ENCODE measurements around the gene HDAC8.
"Not testable (repeated sequence)": the region's sequence is repeated elsewhere in the genome, so short reads cannot be mapped to it uniquely, and the experiment has no call there.

Gene HDAC8

DNA sequence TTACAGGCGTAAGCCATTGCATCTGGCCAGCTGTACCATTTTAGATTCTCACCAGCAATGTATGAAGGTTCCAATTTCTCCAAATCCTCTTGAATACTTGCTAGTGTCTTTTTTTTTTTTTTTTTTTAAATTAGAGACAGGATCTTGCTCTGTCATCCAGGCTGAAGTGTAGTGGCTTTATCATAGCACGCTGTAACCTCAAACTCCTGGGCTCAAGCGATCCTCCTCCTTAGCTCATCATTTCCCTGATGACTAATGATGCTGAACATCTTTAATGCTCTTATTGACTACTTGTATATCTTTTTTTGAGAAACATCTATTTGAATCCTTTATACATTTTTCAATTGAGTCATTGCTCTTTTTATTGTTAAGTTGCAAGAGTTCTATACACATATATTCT is 40.3 kb downstream of the HDAC8 start:
- DNase-seq, result peak; percentile 37

DNA sequence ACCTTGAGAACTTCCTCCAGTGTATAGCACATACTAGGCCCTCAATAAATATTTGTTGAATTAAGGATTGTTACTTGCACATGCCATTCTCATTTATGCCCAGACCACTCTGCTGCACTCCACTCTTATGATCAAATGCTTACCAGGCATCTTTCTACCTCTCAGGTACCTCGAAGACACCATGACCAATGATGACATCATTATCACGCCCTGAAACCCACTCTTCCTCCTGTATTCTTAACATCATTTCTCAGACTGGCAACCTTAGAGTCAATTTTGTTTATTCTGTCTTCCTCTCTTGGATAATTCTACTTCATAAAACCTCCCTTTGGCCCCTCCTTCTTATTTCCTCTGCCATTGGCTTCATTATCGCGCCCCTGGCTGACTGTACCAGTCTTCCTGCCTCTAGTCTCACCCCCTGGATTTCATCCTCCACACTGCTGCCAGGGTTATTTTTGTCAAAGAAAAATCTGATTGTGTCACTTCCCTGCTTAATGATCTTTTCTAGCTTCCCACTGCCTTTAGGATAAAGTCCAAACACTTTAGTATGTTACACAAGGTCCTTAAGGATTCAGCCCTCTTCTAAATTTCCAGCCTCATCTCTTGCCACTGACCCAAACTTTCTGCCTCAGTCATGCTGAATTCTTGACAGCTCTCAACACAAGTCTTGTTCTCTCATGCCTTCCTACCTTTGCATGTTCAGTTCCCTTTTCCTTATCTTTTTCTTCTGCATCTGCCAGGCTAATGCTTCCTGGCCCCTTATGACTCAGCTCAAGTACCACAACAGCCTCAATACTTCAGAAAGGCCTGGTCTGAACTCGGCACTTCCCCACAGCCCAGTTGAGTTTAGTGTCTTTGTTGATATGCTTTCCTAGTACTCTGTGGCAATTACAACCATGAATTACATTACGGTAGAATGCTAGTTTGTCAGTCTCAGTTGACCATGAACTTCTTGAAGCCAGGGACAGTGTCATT is 45.8 kb downstream of the HDAC8 start:
- DNase-seq, result peak; percentile 2

DNA sequence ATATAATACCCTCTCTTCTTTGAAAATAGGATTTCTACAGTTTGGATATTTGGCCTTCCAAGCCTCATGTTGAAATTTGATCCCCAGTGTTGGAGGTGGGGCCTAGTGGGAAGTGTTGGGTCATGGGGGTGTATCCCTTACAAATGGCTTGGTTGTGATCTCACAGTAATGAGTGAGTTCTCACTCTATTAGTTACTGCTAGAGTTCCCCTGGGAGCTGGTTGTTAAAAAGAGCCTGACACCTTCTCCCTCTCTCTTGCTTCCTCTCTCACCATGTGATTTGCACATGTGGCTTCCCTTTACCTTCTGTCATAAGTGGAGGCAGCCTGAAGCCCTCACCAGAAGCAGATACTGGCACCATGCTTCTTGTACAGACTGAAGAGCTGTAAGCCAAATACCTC is 73.9 kb downstream of the HDAC8 start:
- peak; percentile 7 for DNase-seq

DNA sequence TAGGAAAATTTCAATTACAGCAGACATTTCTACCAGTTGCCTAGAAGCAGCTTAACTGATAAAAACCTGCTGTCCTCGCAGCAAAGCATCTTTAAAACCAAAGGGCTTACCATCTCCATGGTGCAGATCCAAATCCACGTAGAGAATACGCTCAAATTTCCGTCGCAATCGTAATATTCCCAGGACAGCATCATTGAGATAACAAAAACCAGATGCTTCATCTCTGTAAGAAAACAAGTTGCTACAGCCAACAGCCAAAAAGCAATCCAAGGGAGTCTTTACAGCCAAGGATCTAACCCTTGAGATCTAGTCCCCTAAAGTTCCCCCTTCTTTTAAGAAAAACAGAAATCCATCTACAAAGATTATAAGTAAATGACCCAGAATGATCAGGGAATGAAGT is 77.6 kb downstream of the HDAC8 start:
- peak; percentile 18 for DNase-seq

DNA sequence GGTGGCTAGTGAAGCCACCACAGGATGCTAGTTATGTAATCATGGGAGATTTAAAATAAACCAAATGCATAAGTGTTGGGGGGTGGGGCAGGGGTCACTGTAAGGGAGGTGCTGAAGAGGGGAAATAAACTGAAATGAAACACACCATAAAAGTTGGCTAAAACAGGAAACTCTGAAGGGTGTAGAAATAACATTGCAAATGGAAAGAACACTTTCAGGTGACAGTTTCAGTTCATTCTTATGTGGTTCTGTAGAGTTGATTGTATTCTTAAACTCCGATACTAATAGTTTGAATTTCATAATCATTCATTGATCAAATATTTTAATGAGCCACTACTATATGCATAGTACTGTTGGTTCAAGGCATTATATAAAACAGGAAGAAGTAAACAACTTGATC is 80.1 kb downstream of the HDAC8 start:
- no peak for DNase-seq

DNA sequence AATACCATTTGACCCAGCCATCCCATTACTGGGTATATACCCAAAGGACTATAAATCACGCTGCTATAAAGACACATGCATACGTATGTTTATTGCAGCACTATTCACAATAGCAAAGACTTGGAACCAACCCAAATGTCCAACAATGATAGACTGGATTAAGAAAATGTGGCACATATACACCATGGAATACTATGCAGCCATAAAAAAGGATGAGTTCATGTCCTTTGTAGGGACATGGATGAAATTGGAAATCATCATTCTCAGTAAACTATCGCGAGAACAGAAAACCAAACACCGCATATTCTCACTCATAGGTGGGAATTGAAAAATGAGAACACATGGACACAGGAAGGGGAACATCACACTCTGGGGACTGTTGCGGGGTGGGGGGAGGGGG is 82.4 kb downstream of the HDAC8 start:
- not testable (repeated sequence) for DNase-seq

DNA sequence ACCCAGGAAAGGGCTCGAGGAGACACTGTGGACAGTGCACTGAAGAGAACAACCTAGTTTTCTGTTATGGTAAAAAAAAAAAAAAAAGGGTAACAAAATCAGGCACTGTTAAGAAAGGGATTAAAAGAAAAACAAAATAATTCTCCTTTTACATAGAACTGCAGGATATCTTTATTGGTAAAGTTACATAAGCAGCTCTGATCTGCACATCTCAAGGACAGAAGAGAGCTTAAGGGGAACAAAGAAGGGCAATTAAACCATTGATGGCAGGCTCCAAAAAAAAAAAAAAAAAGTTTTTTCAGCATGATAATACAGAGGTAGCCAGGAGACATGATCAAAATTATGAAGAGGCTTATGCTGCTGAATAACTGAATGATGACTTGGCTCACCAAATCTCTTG is 85.0 kb downstream of the HDAC8 start:
- DNase-seq, result no peak

DNA sequence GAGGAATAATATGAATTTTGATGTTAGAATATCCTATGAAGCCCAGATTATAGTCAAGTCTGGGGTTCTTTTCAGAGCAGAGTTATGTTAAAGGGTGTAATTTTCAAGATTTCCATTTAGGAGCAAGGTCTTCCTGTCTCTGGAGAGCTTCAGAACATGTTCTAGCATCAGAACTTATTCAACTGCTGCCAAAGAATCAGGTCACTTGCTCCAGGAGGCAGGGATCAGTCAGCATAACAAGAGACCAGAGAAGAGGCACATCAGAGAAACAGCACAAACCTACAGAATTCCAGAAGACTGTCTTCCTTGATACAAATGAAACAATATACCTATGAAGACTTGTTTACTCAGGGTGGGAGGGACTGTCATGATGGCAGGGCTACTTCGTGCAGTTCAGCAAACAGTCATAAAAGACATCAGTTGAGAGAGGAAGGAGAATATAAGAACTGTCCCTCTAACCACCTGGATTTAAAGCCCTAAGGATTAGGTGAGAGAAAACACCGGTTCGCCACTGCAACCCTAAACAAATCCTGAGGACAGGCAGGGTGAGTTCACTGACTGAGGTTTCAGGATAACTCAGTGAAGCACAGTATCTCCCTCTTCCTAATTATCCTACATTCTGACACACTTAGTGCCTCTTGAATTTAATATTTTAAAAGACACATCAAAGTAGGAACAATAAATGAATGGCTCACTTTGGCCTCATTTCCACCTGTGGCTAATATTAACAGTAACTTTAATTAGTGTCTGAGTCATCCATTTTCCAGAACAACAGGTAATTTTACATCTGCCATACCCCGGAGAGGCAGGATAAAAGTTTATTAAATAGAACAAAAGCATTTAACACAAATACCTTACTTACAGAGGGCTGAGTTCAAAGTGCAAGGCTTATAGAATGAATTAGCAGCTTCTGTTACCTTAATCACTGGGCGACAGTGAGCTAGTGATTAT is 93.0 kb downstream of the HDAC8 start:
- DNase-seq, result no peak

DNA sequence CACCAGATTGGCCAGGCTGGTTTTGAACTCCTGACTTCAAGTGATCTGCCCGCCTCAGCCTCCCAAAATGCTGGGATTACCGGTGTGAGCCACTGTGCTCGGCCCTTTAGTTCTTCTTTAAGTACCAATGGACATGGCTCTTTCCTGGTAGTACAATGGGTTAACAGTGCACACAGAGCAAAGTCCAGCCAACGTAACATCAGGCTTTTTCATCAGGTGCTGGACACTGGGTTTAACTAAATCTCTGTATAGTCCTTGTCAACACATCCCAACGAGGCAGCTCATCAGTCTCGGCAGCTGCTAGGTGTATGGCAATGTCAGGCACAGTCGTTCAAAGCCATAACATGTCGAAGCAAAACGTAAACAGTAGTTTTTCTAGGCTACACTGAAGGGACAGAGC is 93.8 kb downstream of the HDAC8 start:
- DNase-seq, result no peak

DNA sequence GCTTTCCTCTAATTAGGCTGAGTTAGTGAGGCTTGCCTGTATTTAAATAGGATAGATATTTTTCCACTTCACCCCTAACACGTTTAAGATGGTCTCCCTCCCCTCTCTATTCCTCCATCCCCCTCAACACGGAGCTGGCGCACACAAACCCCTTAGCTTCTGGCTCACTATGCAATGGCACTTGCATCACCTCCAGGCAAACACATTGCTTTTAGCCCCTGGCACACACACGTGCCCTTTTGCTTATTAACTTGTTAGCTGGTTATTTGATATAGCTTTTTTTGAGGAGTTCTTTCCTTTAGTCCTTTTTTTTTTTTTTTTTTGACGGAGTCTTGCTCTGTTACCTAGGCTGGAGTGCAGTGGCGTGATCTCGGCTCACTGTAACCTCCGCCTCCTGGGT is 94.3 kb downstream of the HDAC8 start:
- DNase-seq, result no peak

DNA sequence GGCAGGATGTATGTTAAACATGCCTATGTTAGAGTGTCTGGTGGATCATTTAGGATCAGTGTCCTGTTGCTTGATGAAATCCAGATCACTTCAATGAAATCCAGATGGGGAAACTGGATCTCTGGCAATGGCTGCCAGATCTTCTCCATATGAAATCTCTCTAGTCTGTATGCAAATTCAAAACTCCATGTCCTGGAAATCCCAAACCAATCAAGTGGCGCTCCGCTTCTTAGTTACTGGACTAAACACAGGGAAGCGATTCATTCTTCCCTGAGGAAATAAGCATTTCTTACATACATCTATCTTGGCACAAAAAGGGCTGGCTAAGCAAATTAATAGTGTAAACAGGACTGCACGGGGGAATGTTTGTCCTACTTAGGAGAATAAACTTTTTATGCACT is 94.9 kb downstream of the HDAC8 start:
- peak; percentile 15 for DNase-seq

DNA sequence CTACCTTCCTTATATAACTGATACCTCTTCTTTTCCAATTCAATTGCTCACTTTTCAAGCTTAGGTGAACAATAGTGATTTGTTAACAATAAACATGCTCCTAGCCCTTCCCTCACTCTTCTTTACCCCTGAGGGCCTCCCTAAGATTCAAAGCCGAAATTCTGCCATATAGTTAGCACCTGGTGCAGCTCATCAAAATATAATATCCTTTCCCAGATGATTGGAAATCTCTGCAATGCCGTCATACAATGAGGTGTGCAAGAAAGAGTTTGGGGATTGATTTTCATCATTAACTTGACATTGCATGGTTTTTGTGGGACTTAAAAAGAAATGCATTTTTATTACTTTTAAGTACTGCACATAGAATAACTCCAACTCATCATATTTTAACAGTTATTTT is 95.3 kb downstream of the HDAC8 start:
- no peak for DNase-seq

DNA sequence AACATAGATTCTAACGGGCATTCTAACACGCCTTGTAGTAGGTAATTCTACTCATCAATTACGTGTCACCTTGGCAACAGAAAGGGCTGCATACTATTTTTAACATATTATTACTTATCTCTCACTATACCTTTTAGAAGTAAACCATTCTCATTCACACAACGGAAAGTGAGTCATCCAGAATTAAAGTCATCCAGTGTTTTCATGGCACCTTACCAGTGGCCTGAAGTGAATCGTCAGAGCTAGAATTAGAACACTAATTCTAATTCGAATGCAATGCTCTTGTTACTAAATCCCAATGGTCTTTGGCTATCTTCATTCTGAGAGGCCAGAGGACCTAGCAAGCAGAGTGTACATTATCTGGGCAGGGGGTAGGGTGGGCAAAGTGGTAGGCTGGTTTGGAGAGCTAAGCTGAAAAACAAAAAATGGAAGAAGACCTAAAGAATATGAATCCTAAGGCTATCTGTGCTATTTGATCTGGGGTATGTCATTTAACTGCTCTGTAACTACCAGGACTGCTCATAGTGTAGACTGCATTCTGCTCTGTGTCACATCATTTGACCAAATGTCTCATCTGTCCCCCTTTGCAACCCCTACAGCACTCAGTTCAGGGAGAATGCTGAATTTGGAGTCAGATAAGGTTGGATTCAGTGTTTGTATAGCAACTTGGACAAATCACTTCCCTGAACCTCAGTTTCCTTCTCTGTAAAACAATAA is 96.5 kb downstream of the HDAC8 start:
- DNase-seq, result no peak

DNA sequence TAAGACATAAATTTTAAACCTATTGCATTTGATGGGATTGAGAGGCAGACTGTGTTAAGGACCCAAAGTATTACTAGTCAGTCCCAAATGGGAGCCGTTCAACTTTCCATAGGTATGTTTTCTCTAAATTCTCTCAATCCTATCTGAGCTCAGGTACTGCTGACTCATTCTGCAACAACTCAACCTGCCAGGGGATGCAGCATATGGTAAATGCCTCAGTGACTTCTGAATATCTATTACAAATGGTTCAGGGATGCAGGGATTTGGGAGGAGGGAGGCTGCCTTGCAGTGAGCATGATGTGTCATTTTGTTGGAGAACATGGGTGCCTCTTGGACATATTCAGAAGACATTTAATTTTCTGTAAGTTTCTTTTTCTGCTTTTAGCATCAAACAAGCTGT is 97.3 kb downstream of the HDAC8 start:
- no peak for DNase-seq

DNA sequence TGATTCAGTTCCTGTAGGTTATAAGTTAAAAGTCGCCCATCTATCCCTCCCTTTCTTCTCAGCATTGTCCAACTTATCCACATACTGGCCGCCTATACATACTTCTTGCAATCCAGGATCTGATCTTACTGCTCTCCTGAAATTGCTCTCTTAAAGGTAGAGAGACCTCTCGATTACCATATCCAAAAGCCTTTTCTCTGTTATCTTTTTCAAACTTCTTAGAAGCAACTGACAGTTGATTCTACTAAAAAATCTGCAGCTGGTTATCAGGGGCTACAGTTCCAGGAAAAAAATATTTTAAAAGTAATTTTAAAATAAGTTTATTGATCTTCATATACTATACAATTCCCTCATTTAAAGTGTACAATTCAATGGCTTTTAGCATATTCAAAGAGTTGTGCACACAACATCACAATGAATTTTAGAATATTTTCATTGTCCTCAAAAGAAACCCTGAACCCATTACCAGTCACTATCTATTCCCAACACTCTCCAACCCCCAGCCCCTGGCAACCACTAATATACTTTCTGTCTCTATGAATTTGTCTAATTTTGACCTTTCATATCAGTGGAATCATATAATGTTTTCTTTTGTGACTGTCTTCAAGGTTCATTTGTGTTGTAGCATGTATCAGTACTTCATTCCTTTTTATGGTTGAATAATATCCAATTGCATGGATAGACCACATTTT is 102.0 kb downstream of the HDAC8 start:
- DNase-seq, result no peak

DNA sequence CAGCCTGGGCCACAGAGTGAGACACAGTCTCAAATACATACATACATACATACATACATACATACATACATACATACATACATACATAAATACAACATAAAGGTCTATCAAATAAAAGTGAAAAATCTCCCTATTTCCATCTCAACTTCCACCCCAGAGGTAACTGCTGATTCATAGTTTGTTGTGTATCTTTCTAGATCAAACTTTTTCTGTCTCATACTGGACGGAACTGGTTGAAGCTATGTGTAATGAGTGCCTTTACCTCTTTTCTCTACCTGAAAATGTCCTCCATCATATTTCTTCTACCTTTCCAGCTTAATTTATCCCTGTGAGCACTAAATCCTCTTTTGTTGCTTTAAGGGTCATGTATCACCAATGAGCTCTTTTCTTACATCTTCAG is 102.5 kb downstream of the HDAC8 start:
- DNase-seq, result no peak

DNA sequence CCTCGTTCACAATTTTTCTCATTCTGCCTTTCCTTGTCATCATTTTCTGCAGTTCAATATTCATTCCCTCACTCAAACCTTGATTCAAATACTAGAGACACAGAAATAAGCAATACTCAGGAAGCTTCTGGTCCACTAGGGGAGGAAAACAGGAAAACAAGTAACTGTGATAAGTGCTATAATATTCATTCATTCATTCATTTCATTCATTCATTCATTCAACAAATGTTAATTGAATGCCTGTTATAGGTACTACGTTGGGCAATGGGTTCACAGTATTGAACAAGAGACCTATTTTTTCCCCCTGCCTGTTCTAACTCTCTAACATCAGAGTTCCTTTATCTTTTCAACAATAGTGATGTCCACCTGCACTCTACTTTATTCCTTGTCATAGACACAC is 104.0 kb downstream of the HDAC8 start:
- no peak for DNase-seq

DNA sequence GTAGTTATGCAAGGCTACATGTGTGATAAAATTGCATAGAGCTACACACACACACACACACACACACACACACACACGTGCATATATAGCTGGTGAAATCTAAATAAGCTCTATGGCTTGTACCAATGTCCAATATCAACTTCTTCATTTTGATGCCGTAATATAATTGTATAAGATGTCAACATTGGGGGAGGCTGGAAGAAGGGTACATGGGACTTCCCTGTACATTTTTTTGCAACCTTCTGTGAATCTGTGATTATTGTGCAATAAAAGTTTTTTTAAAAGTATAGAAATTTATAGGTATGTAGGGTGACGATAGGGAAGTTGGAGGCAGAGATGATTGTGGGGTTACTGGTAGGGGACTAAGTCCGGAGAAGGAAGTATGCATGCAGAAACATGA is 105.5 kb downstream of the HDAC8 start:
- no peak for DNase-seq

DNA sequence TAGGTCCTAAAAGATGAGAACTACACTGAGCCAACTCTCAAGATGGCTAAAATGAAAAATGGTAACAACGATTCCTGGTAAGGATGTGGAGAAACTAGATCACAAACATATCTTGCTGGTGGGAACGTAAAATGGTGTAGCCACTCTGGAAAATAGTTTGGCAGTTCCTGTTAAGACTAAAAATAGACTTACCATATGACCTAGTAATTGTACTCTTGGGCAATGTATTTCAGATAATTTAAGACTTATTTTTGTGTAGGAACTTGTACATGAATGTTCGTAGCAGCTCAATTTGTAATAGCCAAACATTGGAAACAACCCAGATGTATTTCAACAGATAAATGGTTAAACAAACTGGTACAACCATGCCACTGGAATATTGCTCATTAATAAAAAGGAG is 106.2 kb downstream of the HDAC8 start:
- no peak for DNase-seq

DNA sequence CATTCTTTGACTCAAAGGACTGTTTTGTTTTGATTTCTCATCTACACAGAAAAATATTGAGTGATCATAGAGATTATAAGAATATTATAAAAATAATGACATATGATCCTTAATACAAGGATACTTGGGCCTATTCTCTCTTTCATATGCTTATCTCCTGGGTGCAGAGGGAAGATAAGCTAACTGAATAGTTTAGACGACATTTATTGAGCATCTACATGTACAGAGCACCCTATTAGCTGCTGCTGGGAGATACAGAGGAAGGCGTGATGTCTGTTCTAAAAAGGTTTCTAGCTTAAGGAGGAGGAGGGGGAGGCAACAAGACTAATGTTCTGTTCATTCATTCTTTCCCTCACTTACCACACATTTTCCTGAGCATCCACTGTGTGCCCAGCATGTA is 106.8 kb downstream of the HDAC8 start:
- no peak for DNase-seq

DNA sequence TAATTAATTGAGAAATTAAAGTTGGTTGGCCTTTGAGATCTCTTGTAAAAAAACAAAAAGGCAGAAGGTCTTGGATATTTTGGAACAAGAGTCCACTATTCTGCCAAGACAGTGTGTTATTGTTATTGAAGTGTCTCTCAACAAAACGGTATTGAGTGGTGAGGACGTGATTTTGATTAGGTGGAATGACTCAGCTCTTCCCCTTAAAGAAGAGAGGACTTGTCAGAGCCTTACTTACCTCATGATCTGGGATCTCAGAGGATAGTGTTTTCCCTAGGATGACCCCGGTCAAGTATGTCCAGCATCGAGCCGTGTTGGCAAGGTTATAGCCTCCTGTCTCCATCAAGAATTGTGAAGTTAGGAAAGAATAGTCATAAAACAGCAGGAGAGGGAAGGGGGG is 110.9 kb downstream of the HDAC8 start:
- DNase-seq, result no peak

DNA sequence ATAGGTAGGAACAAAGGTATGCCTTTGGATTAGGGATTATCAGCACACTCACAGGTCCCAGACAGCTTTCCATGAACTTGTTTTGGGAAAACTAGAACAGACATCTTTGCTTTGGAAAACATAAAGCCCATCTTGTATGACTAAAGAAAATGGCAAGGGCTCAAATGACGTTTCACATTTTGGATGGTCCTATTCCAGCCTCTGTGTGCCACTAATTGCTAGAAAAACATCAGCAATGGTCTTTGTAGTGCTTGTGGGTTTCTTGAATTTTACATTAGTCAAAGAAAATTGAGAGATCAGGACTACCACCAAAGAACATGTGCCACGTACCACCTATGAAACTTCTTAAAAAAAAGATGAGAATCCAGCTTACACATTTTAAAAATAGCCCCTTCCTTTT is 111.4 kb downstream of the HDAC8 start:
- no peak for DNase-seq

DNA sequence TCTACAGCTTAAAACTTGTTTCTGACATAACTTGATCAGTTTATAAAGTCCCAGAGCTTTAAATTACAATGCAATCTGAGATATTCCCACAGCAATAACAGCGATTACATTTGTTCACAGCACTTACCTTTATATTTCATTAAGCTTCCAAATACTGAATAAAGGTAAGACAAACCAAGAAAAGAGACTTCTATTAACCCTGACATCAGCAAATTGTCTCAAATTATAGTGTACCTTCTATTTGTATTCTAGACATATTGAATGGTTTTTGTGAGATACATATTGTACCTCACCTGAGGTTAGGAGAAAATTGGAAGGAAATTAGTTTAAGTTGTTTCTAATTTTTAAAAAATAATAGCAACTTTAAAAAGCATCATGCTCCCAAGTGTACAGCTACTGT is 111.9 kb downstream of the HDAC8 start:
- DNase-seq, result no peak

Data from fibroblast of skin of right quadriceps (primary cell).